H1 (cell line): ENCODE data around the gene SRRM2. TPM values are rescaled to one million over a fixed set of nuclear protein-coding genes. Genes with fewer than 3 reads are reported as not detected.
A peak's percentile ranks its signal among the peaks of the same experiment; 100 is the strongest.

Experiments used
- CTCF ChIA-PET: fragments of 300-600 bp; sonication (Branson Sonifier 250); formaldehyde crosslinking; loops from one replicate; lab custom pipeline; 2021; ENCODE audit not compliant: partially characterized antibody; lab: Charles Lee
- POLR2A ChIA-PET: fragments of 300-600 bp; sonication (Branson Sonifier 250); formaldehyde crosslinking; loops from one replicate; lab custom pipeline; 2021; ENCODE audit warnings: inconsistent platforms; ENCODE audit not compliant: partially characterized antibody; lab: Charles Lee
- DNase-seq, 2 experiments: peaks; one replicate each; pipeline versions ENCODE4 v3.0.0 to v3.0.0-alpha.2; 2010 to 2022; ENCODE audit warnings: low spot score in 2 of 2, low read depth in 1 of 2, mixed read lengths in 1 of 2
- FAIRE-seq: peaks from 2 replicates; lab custom pipeline; 2011; peaks lifted over from hg19 to GRCh38; lab: Jason Lieb, UNC
- H2AFZ ChIP-seq: 2 replicates; pipeline ENCODE4 v1.8.1; 2012; ENCODE audit warnings: low read length, inconsistent platforms
- H2AK5ac ChIP-seq: 2 replicates; pipeline ENCODE4 v1.6.1; 2013; ENCODE audit warnings: low read depth, low read length
- H2BK120ac ChIP-seq: replicated peaks from 2 replicates; pipeline ENCODE3; 2013; ENCODE audit warnings: low read depth, low read length, inconsistent platforms
- H2BK12ac ChIP-seq: 2 replicates; pipeline ENCODE4 v1.6.1; 2013; ENCODE audit warnings: low read depth, low read length
- H2BK15ac ChIP-seq: 2 replicates; pipeline ENCODE4 v1.6.1; 2013; ENCODE audit warnings: low read length
- H2BK20ac ChIP-seq: 2 replicates; pipeline ENCODE4 v1.6.1; 2013; ENCODE audit warnings: low read length
- H2BK5ac ChIP-seq: 2 replicates; pipeline ENCODE4 v1.6.1; 2013; ENCODE audit warnings: low read depth, low read length
- H3K14ac ChIP-seq: 2 replicates; pipeline ENCODE4 v1.6.1; 2013; ENCODE audit warnings: inconsistent platforms; ENCODE audit not compliant: insufficient read length
- H3K18ac ChIP-seq: 2 replicates; pipeline ENCODE4 v1.6.1; 2013; ENCODE audit warnings: low read length; ENCODE audit errors: extremely low read depth
- H3K23ac ChIP-seq: 2 replicates; pipeline ENCODE4 v1.6.1; 2013; ENCODE audit warnings: inconsistent platforms; ENCODE audit not compliant: insufficient read length
- H3K23me2 ChIP-seq: 2 replicates; pipeline ENCODE4 v1.6.1; 2013; ENCODE audit warnings: low read depth, low read length
- H3K27ac ChIP-seq: 2 replicates; pipeline ENCODE4 v1.6.1; 2011; ENCODE audit warnings: low read depth, low read length, inconsistent platforms
- H3K27me3 ChIP-seq, 4 experiments: replicated peaks in 1 of 4; 1 replicate in 1 of 4; 2 replicates in 3 of 4; pipeline versions ENCODE4 v1.6.1 to v1.8.1; 2011 to 2013; ENCODE audit warnings: low read length in 3 of 4, mild to moderate bottlenecking in 3 of 4, inconsistent platforms in 2 of 4, mixed read lengths in 2 of 4, moderate library complexity in 1 of 4; ENCODE audit not compliant: control insufficient read depth in 3 of 4, insufficient read depth in 3 of 4; ENCODE audit errors: extremely low read depth in 1 of 4
- H3K36me3 ChIP-seq, 4 experiments: 2 replicates each; pipeline versions ENCODE4 v1.6.1 to v1.8.1; 2011 to 2013; ENCODE audit warnings: mild to moderate bottlenecking in 4 of 4, low read length in 3 of 4, moderate library complexity in 2 of 4, control low read depth in 1 of 4, inconsistent platforms in 1 of 4; ENCODE audit not compliant: insufficient read depth in 4 of 4, control insufficient read depth in 2 of 4
- H3K4ac ChIP-seq: replicated peaks from 2 replicates; pipeline ENCODE3; 2013; ENCODE audit warnings: low read length, low read depth, mixed read lengths, inconsistent platforms; ENCODE audit not compliant: insufficient read length
- H3K4me1 ChIP-seq, 4 experiments: replicated peaks in 1 of 4; 1 replicate in 1 of 4; 2 replicates in 3 of 4; pipeline versions ENCODE4 v1.6.1 to v1.8.1; 2011 to 2013; ENCODE audit warnings: low read length in 3 of 4, inconsistent platforms in 2 of 4, mixed read lengths in 1 of 4; ENCODE audit not compliant: insufficient read depth in 4 of 4, control insufficient read depth in 3 of 4
- H3K4me2 ChIP-seq, 2 experiments: 2 replicates each; pipeline versions ENCODE4 v1.6.1 to v1.8.1; 2011 to 2013; ENCODE audit warnings: low read depth in 2 of 2, low read length in 2 of 2, control low read depth in 1 of 2, inconsistent platforms in 1 of 2, mild to moderate bottlenecking in 1 of 2; ENCODE audit not compliant: insufficient read depth in 1 of 2
- H3K4me3 ChIP-seq, 4 experiments: fragments of 200-600, 300-600 bp in 1 of 4; sonication (generic), shearing (Covaris generic), sonication (Bioruptor Twin) in 1 of 4; 2 replicates each; pipeline versions ENCODE4 v1.5.1 to v1.8.1; 2011 to 2016; ENCODE audit warnings: low read length in 4 of 4, low read depth in 3 of 4, control low read depth in 2 of 4, inconsistent platforms in 2 of 4, mild to moderate bottlenecking in 2 of 4, mixed read lengths in 1 of 4, moderate library complexity in 1 of 4; ENCODE audit not compliant: insufficient read depth in 2 of 4; ENCODE audit errors: extremely low read depth in 1 of 4
- H3K56ac ChIP-seq: replicated peaks from 2 replicates; pipeline ENCODE3; 2013; ENCODE audit warnings: low read depth, mild to moderate bottlenecking, mixed read lengths, low read length, inconsistent platforms; ENCODE audit not compliant: insufficient read length
- H3K79me1 ChIP-seq: 2 replicates; pipeline ENCODE4 v1.6.1; 2013; ENCODE audit warnings: low read depth, low read length, control low read depth
- H3K79me2 ChIP-seq, 2 experiments: 2 replicates each; pipeline versions ENCODE4 v1.6.1 to v1.8.1; 2012 to 2013; ENCODE audit warnings: low read length in 2 of 2, mild to moderate bottlenecking in 2 of 2, inconsistent platforms in 1 of 2; ENCODE audit not compliant: insufficient read depth in 2 of 2, control insufficient read depth in 1 of 2
- H3K9ac ChIP-seq, 4 experiments: replicated peaks in 1 of 4; 1 replicate in 1 of 4; 2 replicates in 3 of 4; pipeline versions ENCODE4 v1.6.1 to v1.8.1; 2011 to 2013; ENCODE audit warnings: low read depth in 3 of 4, low read length in 3 of 4, control low read depth in 2 of 4, mild to moderate bottlenecking in 2 of 4, moderate library complexity in 2 of 4, inconsistent platforms in 1 of 4; ENCODE audit errors: extremely low read depth in 1 of 4
- H3K9me3 ChIP-seq, 2 experiments: 2 replicates each; pipeline versions ENCODE4 v1.6.1 to v1.8.1; 2012 to 2013; ENCODE audit warnings: mild to moderate bottlenecking in 2 of 2, moderate library complexity in 2 of 2, control low read depth in 1 of 2, inconsistent platforms in 1 of 2, low read depth in 1 of 2, low read length in 1 of 2, mixed read lengths in 1 of 2; ENCODE audit not compliant: insufficient read depth in 2 of 2
- H4K20me1 ChIP-seq, 2 experiments: replicated peaks in 1 of 2; 2 replicates each; pipeline versions ENCODE3 to v1.8.1; 2011 to 2013; ENCODE audit warnings: inconsistent platforms in 2 of 2, low read length in 2 of 2, mild to moderate bottlenecking in 1 of 2; ENCODE audit not compliant: insufficient read depth in 2 of 2, control insufficient read depth in 1 of 2
- H4K5ac ChIP-seq: 2 replicates; pipeline ENCODE4 v1.6.1; 2013; ENCODE audit warnings: low read length, low read depth, mixed read lengths, inconsistent platforms; ENCODE audit not compliant: insufficient read length
- H4K8ac ChIP-seq: 2 replicates; pipeline ENCODE4 v1.8.0; 2013; ENCODE audit warnings: mild to moderate bottlenecking, moderate library complexity, low read length, inconsistent platforms; ENCODE audit not compliant: insufficient read depth; ENCODE audit errors: extremely low read depth
- H4K91ac ChIP-seq: replicated peaks from 2 replicates; pipeline ENCODE3; 2013; ENCODE audit warnings: low read length, mixed read lengths, inconsistent platforms; ENCODE audit not compliant: insufficient read length
- BACH1 ChIP-seq: IDR thresholded peaks from 2 replicates; pipeline ENCODE4 v1.6.1; 2012; ENCODE audit warnings: low read length, improper control_type of control experiment
- BRCA1 ChIP-seq: IDR thresholded peaks from 2 replicates; pipeline ENCODE4 v1.6.1; 2012; ENCODE audit warnings: low read depth, low read length, improper control_type of control experiment
- CHD1 ChIP-seq: IDR thresholded peaks from 2 replicates; pipeline ENCODE4 v1.6.1; 2012; ENCODE audit warnings: low read depth, low read length, improper control_type of control experiment
- CREB1 ChIP-seq: IDR thresholded peaks from 2 replicates; pipeline ENCODE4 v1.6.1; 2012; ENCODE audit warnings: inconsistent platforms
- HDAC2 ChIP-seq, 2 experiments: fragments of 300-600 bp in 1 of 2; sonication (generic) in 1 of 2; IDR thresholded peaks; 2 replicates each; pipeline ENCODE4 v1.6.1; 2011 to 2012; ENCODE audit warnings: low read depth in 2 of 2, low read length in 2 of 2, mild to moderate bottlenecking in 2 of 2, moderate library complexity in 2 of 2, borderline replicate concordance in 1 of 2, inconsistent platforms in 1 of 2
- KDM1A ChIP-seq: fragments of 200-600, 300-600 bp; sonication (generic); IDR thresholded peaks from 2 replicates; pipeline ENCODE4 v1.7.1; 2016; ENCODE audit warnings: mild to moderate bottlenecking, low read length, borderline replicate concordance
- KDM4A ChIP-seq: IDR thresholded peaks from one replicate; pipeline ENCODE4 v1.7.1; 2012; ENCODE audit warnings: low read depth, mild to moderate bottlenecking, moderate library complexity, low read length, inconsistent platforms; ENCODE audit not compliant: severe bottlenecking
- NANOG ChIP-seq: IDR thresholded peaks from 2 replicates; pipeline ENCODE4 v1.6.1; 2011; ENCODE audit warnings: low read length, low read depth, mild to moderate bottlenecking, inconsistent platforms; ENCODE audit not compliant: insufficient read depth, poor library complexity, severe bottlenecking
- POLR2A ChIP-seq, 2 experiments: IDR thresholded peaks; 1 replicate in 1 of 2; 2 replicates in 1 of 2; pipeline ENCODE4 v1.6.1; 2011; ENCODE audit warnings: low read depth in 2 of 2, low read length in 2 of 2, mild to moderate bottlenecking in 2 of 2; ENCODE audit errors: control extremely low read depth in 1 of 2
- POU5F1 ChIP-seq: IDR thresholded peaks from 2 replicates; pipeline ENCODE4 v1.6.1; 2011; ENCODE audit warnings: low read depth, mild to moderate bottlenecking, low read length, moderate library complexity
- RNF2 ChIP-seq: fragments of 200-900, 300-1000 bp; sonication (generic); IDR thresholded peaks from 2 replicates; pipeline ENCODE4 v1.7.1; 2016; ENCODE audit warnings: borderline replicate concordance, low read depth, mild to moderate bottlenecking, antibody characterized with exemption, low read length; ENCODE audit not compliant: poor library complexity, severe bottlenecking; ENCODE audit errors: missing control alignments
- SP1 ChIP-seq: IDR thresholded peaks from 2 replicates; pipeline ENCODE4 v1.6.1; 2011; ENCODE audit warnings: low read depth, low read length
- TBP ChIP-seq: IDR thresholded peaks from 2 replicates; pipeline ENCODE4 v1.6.1; 2011; ENCODE audit warnings: low read depth, low read length, improper control_type of control experiment
- WGBS, 2 experiments: shearing (Covaris generic) in 1 of 2; methylation state at CpG; one replicate each; pipeline versions ENCODE4 v1.1.6 to v1.1.7; 2013 to 2015; ENCODE audit warnings: low lambda C conversion rate in 2 of 2, mixed read lengths in 2 of 2, inconsistent platforms in 1 of 2, low coverage in 1 of 2, missing lambda C conversion rate in 1 of 2; ENCODE audit not compliant: insufficient replicate concordance in 2 of 2, insufficient coverage in 1 of 2, insufficient read length in 1 of 2; ENCODE audit errors: extremely low coverage in 1 of 2, missing lambda C conversion rate in 1 of 2; 5-methylcytosine and 5-hydroxymethylcytosine counted together
- polyA plus RNA-seq, 7 experiments: library from polyadenylated mRNA; depleted of rRNA in 3 of 7; stranded (reverse) in 5 of 7; unstranded in 2 of 7; fragments of >200 nt in 5 of 7; fragments of 200-250 nt in 2 of 7; gene quantifications; 1 replicate in 5 of 7; 2 replicates in 1 of 7; 4 replicates in 1 of 7; pipeline versions ENCODE4 v1.2.1 to v1.2.3, GENCODE V29; 2011 to 2013; ENCODE audit warnings: missing spikeins in 2 of 7, mixed read lengths in 2 of 7
- total RNA-seq: library from RNA; stranded (reverse); fragmentation: NEBNext Ultra II Directional; extraction: Animal tissue kit (Norgen Biotek cat#: 25700); gene quantifications from 2 replicates; pipeline ENCODE4 v1.2.1, GENCODE V29; 2021

SRRM2 gene
- total and polyA plus RNA-seq, 2 of the 8 experiments (the other 6 are each of a cell fraction or from before 2014, with no cell fraction given), result 300 to 579 TPM

GRCh38 chr16:2751577-2752034, 832 bp upstream of the SRRM2 start:
- Histone ChIP-seq H3K23me2 (peaks cover 8% of the 10 kb centered on the region; the same call in 1 of the 2 replicates), H4K8ac (peak overlapping the region; percentile 100; the same call in 1 of the 2 replicates), H2AK5ac (peak overlapping the region; percentile 11; the same call in 1 of the 2 replicates), H3K4ac (peak overlapping the region; percentile 0), H3K4me1 (peaks cover 2 to 8% (median 5%) of the 10 kb centered on the region in 4 experiments; a peak in 6 of 7 replicates), H3K18ac (peak overlapping the region; percentile 68), H3K9ac (peak overlapping the region; percentile 92 to 100 (median 98)), H3K23ac (no peak overlapping the region), H3K14ac (no peak overlapping the region), H3K36me3 (peaks cover 0 to 9% (median 5%) of the 10 kb centered on the region in 4 experiments; a peak in 6 of 8 replicates), H3K79me2 (peaks cover 36 to 45% of the 10 kb centered on the region in 2 experiments), H2BK20ac (no peak overlapping the region), H3K56ac (peak overlapping the region; percentile 77), H2BK15ac (no peak overlapping the region), H4K5ac (peak overlapping the region; percentile 61), H4K91ac (peak overlapping the region; percentile 78), H3K27me3 (no peaks in the 10 kb centered on the region), H2BK12ac (peak overlapping the region; percentile 41; the same call in 1 of the 2 replicates), H3K4me2 (peak overlapping the region; percentile 82 to 99), H2AFZ (no peak overlapping the region), H3K4me3 (peak overlapping the region; percentile 75 to 93 (median 88)), H4K20me1 (peaks cover 18 to 20% of the 10 kb centered on the region in 2 experiments), H3K9me3 (no peaks in the 10 kb centered on the region), H3K79me1 (peaks cover 5% of the 10 kb centered on the region), H2BK120ac (no peak overlapping the region), H2BK5ac (peak overlapping the region; percentile 100), H3K27ac (peak overlapping the region; percentile 99)
- peak in 1 of 2 experiments; percentile 60 for DNase-seq
- CTCF ChIA-PET, result interaction anchor here (0.8 to 1.0 kb wide), 2 partner anchors 19 to 82 kb away, joined by 3 read pairs; no protein-coding TSS in a partner anchor
- no peak for FAIRE-seq
- 13% methylated on average over 23 of the region's 23 CpGs; no CpG with 5 or more reads in 1 of the 2 experiments for WGBS, 2 experiments
- POLR2A ChIA-PET, result interaction anchor here (0.6 to 8.3 kb wide), 28 partner anchors 8 to 883 kb away, joined by 3 to 180 read pairs (median 4); partner anchors contain the start of genes AMDHD2, ELOB, KCTD5 and PRSS27
- TF ChIP-seq BRCA1, result no peak
- TF ChIP-seq RNF2, result no peak
- TF ChIP-seq CREB1, result no peak
- TF ChIP-seq POLR2A (IDR thresholded peaks at IDR 0.05; ENCODE audit: control extremely low read depth in 1 of 2, low read depth in 2 of 2, low read length in 2 of 2), result no peak
- TF ChIP-seq CHD1, result no peak
- no peak for TF ChIP-seq HDAC2 (IDR thresholded peaks at IDR 0.05; ENCODE audit: borderline replicate concordance in 1 of 2, low read depth in 2 of 2, low read length in 2 of 2)
- TF ChIP-seq KDM1A, result no peak
- no peak for TF ChIP-seq SP1
- no peak for TF ChIP-seq KDM4A
- no peak for TF ChIP-seq NANOG
- no peak for TF ChIP-seq BACH1
- TF ChIP-seq POU5F1, result no peak
- peak; percentile 79; the same call in 1 of the 2 replicates for TF ChIP-seq TBP
